Measurements from ENCODE around the gene STK32B.

STK32B gene

DNA sequence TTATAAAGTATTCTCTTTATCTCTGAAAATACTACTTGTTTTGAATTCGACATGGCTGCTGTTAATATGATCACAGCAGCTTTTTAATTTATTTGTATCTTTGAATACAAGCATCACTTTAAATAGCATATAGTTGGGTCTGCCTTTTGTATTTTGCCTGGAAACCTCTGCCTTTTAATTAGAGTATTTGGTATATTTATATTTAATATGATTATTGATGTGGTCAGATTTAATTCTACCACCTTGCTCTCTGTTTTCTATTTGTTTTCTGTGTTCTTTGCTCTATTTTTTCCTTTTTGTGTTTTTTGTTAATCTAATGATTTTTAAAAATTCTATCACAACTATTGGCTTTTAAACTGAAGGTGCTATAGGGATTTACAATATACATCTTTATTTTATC lies 21.7 kb downstream of the STK32B start:
- no peaks in the 10 kb centered on the region for H3K36me3 ChIP-seq (ENCODE audit: control insufficient read depth in 1 of 2, insufficient read depth in 2 of 2, low read length in 2 of 2)
- no peak overlapping the region for H3K27ac ChIP-seq (ENCODE audit: low read length)
- no peaks in the 10 kb centered on the region for H3K27me3 ChIP-seq (ENCODE audit: low read depth, low read length)
- no peak overlapping the region for H3K4me3 ChIP-seq (ENCODE audit: low read depth in 1 of 2, low read length in 2 of 2)
- H3K4me1 ChIP-seq (ENCODE audit: control insufficient read depth in 1 of 2, insufficient read depth in 2 of 2, low read length in 2 of 2), result no peaks in the 10 kb centered on the region
- H3K9me3 ChIP-seq (ENCODE audit: control insufficient read depth in 1 of 2, low read length in 2 of 2), result peaks cover 0 to 2% of the 10 kb centered on the region in 2 donors

DNA sequence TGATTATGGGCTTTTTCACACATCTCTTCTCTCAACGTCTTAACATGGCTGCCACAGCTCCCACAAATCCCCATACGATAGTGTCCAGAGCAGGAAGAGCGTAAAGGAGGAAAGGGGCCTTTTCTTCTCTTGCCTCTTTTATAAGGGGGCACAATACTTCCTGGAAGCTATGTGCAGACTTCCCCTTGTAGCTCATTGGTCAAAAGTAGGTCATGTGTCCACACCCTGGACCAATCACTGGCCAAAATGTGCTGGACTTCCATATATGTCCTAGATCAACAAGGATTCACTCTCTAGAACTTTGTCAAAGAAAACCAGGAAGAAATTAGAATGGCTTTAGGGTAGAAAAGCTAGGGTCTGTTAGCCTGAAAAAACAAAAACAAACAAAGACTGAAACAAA lies 26.7 kb downstream of the STK32B start:
- no peak overlapping the region for H3K27ac ChIP-seq (ENCODE audit: low read length)
- H3K27me3 ChIP-seq (ENCODE audit: low read depth, low read length), result no peaks in the 10 kb centered on the region
- H3K4me3 ChIP-seq (ENCODE audit: low read depth in 1 of 2, low read length in 2 of 2), result no peak overlapping the region
- H3K36me3 ChIP-seq (ENCODE audit: control insufficient read depth in 1 of 2, insufficient read depth in 2 of 2, low read length in 2 of 2), result no peaks in the 10 kb centered on the region
- peaks cover 0 to 17% of the 10 kb centered on the region in 2 donors for H3K9me3 ChIP-seq (ENCODE audit: control insufficient read depth in 1 of 2, low read length in 2 of 2)
- no peaks in the 10 kb centered on the region for H3K4me1 ChIP-seq (ENCODE audit: control insufficient read depth in 1 of 2, insufficient read depth in 2 of 2, low read length in 2 of 2)

DNA sequence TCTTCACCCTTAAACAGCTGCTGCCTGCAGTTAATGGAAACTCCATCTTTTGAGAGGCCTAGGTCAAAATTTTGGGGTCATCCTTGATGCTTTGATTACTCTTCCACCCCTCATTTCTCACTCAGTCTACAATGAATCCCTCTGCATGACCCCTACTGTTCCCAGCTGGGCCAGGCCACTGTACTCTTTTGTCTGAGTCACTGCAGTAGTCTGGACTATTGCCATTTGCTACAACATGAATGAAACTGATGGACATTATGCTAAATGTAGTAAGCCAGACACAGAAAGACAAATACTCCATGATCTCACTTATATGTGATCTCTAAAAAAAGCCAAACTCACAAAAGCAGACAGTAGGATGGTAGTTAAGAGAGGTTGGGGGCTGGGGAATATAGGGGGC lies 28.3 kb downstream of the STK32B start:
- H3K4me3 ChIP-seq (ENCODE audit: low read depth in 1 of 2, low read length in 2 of 2), result no peak overlapping the region
- no peak overlapping the region for H3K27ac ChIP-seq (ENCODE audit: low read length)
- H3K36me3 ChIP-seq (ENCODE audit: control insufficient read depth in 1 of 2, insufficient read depth in 2 of 2, low read length in 2 of 2), result no peaks in the 10 kb centered on the region
- H3K4me1 ChIP-seq (ENCODE audit: control insufficient read depth in 1 of 2, insufficient read depth in 2 of 2, low read length in 2 of 2), result no peaks in the 10 kb centered on the region
- H3K27me3 ChIP-seq (ENCODE audit: low read depth, low read length), result no peaks in the 10 kb centered on the region
- peaks cover 0 to 17% of the 10 kb centered on the region in 2 donors for H3K9me3 ChIP-seq (ENCODE audit: control insufficient read depth in 1 of 2, low read length in 2 of 2)

DNA sequence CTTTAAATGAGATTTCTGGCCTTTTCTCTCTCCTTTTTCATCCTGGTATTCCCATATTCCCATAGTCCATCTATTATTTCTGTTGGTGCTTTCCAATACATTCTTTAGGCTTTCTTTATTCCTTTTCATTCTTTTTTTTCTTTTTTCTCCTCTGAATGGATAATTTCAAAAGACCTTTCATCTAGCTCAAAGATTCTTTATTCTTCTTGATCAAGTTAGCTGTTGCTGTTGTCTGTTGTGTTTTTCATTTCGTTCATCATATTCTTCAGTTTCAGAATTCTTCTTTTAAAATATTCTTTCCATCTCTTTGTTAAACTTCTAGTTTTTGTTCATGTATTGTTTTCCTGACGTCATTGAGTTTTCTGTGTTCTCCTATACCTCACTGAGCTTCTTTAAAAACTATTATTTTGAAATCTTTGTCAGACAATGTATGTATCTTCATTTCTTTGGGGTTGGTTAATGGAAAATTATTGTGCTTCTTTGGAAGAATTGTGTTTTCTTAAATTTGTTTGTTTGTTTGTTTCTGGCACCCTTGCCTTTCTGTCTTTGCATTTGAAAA lies 30.2 kb downstream of the STK32B start:
- H3K27me3 ChIP-seq (ENCODE audit: low read depth, low read length), result no peaks in the 10 kb centered on the region
- no peaks in the 10 kb centered on the region for H3K36me3 ChIP-seq (ENCODE audit: control insufficient read depth in 1 of 2, insufficient read depth in 2 of 2, low read length in 2 of 2)
- H3K4me1 ChIP-seq (ENCODE audit: control insufficient read depth in 1 of 2, insufficient read depth in 2 of 2, low read length in 2 of 2), result no peaks in the 10 kb centered on the region
- H3K9me3 ChIP-seq (ENCODE audit: control insufficient read depth in 1 of 2, low read length in 2 of 2), result peaks cover 0 to 20% of the 10 kb centered on the region in 2 donors
- no peak overlapping the region for H3K4me3 ChIP-seq (ENCODE audit: low read depth in 1 of 2, low read length in 2 of 2)
- H3K27ac ChIP-seq (ENCODE audit: low read length), result no peak overlapping the region

DNA sequence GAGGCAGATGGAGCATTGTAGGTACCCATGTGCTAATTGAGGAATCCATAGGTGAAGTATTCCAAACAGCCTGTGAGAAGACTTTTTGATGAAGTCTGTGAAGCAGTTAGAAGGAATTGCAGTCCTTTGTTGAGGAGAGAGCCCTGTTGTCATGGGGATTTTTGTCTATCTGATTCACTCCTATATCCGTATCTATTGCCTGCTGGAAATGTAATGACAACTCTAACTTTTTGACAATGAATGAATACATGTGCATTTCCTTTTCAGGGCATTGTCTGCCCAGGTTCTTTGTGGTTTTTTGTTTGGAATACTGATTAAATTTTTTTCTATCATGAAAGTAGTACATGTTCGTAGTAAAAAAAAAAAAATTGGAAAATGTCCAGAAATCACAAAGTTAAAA lies 31.1 kb downstream of the STK32B start:
- Histone ChIP-seq H3K36me3 (ENCODE audit: control insufficient read depth in 1 of 2, insufficient read depth in 2 of 2, low read length in 2 of 2) (no peaks in the 10 kb centered on the region), H3K9me3 (ENCODE audit: control insufficient read depth in 1 of 2, low read length in 2 of 2) (peaks cover 0 to 20% of the 10 kb centered on the region in 2 donors), H3K4me3 (ENCODE audit: low read depth in 1 of 2, low read length in 2 of 2) (no peak overlapping the region), H3K4me1 (ENCODE audit: control insufficient read depth in 1 of 2, insufficient read depth in 2 of 2, low read length in 2 of 2) (no peaks in the 10 kb centered on the region), H3K27me3 (ENCODE audit: low read depth, low read length) (no peaks in the 10 kb centered on the region), H3K27ac (ENCODE audit: low read length) (no peak overlapping the region)

DNA sequence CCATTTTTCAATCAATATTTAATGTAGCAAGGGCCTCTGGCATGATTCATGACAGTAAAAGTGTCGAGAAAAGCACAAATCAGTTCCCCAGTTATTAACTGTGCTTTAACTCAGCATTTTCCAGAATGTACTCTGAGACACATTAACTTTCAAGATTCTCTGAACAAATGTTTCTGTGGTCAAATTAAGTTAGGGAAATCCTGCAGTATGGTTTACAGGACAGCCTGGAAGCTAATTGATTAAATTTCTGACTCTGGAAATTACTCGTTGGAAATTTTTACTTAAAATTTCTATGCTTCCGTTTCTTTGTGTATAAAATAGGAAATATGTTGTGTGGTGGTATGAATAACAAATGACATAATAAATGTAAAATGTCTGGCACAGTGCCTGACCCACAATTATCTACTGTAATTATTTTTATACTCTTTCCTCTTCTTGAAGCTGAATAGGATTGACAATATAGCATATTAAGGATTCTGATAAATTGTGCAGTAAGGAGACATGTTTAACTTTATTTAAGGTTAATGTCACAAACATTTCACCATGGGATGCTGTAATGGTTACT lies 33.7 kb downstream of the STK32B start:
- H3K9me3 ChIP-seq (ENCODE audit: control insufficient read depth in 1 of 2, low read length in 2 of 2), result peaks cover 0 to 18% of the 10 kb centered on the region in 2 donors
- no peaks in the 10 kb centered on the region for H3K4me1 ChIP-seq (ENCODE audit: control insufficient read depth in 1 of 2, insufficient read depth in 2 of 2, low read length in 2 of 2)
- H3K27me3 ChIP-seq (ENCODE audit: low read depth, low read length), result no peaks in the 10 kb centered on the region
- H3K27ac ChIP-seq (ENCODE audit: low read length), result no peak overlapping the region
- H3K4me3 ChIP-seq (ENCODE audit: low read depth in 1 of 2, low read length in 2 of 2), result no peak overlapping the region
- H3K36me3 ChIP-seq (ENCODE audit: control insufficient read depth in 1 of 2, insufficient read depth in 2 of 2, low read length in 2 of 2), result no peaks in the 10 kb centered on the region

DNA sequence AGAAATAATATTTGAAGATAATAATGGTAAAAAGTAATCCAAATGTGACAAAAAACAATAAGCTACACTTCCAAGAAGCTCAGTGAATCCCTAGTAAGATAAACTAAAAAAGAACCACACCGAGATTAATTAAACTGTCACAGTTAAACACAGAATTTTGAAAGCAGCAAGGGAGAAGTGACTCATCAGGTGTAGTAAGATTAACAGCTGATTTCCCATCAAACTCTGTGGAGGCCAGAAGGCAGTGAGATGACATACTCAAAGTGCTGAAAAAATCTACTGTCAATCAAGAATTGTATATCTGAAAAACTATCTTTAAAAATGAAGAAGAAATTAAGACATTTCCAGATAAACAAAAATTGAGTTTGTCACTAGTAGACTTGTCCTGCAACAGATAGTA lies 35.3 kb downstream of the STK32B start:
- H3K27me3 ChIP-seq (ENCODE audit: low read depth, low read length), result no peaks in the 10 kb centered on the region
- H3K9me3 ChIP-seq (ENCODE audit: control insufficient read depth in 1 of 2, low read length in 2 of 2), result peaks cover 0 to 12% of the 10 kb centered on the region in 2 donors
- H3K27ac ChIP-seq (ENCODE audit: low read length), result no peak overlapping the region
- H3K36me3 ChIP-seq (ENCODE audit: control insufficient read depth in 1 of 2, insufficient read depth in 2 of 2, low read length in 2 of 2), result no peaks in the 10 kb centered on the region
- no peaks in the 10 kb centered on the region for H3K4me1 ChIP-seq (ENCODE audit: control insufficient read depth in 1 of 2, insufficient read depth in 2 of 2, low read length in 2 of 2)
- no peak overlapping the region for H3K4me3 ChIP-seq (ENCODE audit: low read depth in 1 of 2, low read length in 2 of 2)

DNA sequence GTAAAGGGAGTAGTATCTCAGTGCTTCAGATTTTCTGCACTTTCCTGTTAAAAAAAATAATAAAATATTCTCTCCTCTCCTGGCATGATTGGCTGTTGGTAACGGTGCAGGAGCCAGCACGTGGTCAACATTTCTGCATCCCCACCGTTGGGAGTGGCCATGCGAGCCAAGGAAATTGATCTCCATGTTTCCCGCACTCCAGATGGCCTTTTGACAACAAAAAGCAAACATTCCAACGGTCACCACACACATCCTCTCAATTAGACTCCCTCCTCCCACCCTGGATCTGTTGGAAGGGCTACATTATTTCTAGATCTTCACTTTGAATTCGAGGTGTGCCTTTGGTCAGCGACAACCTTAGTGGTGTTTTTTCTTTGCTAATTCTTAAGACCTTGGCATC lies 45.0 kb downstream of the STK32B start:
- Histone ChIP-seq H3K9me3 (ENCODE audit: control insufficient read depth in 1 of 2, low read length in 2 of 2) (peaks cover 0 to 4% of the 10 kb centered on the region in 2 donors), H3K27me3 (ENCODE audit: low read depth, low read length) (no peaks in the 10 kb centered on the region), H3K4me1 (ENCODE audit: control insufficient read depth in 1 of 2, insufficient read depth in 2 of 2, low read length in 2 of 2) (no peaks in the 10 kb centered on the region), H3K27ac (ENCODE audit: low read length) (no peak overlapping the region), H3K4me3 (ENCODE audit: low read depth in 1 of 2, low read length in 2 of 2) (no peak overlapping the region), H3K36me3 (ENCODE audit: control insufficient read depth in 1 of 2, insufficient read depth in 2 of 2, low read length in 2 of 2) (no peaks in the 10 kb centered on the region)

DNA sequence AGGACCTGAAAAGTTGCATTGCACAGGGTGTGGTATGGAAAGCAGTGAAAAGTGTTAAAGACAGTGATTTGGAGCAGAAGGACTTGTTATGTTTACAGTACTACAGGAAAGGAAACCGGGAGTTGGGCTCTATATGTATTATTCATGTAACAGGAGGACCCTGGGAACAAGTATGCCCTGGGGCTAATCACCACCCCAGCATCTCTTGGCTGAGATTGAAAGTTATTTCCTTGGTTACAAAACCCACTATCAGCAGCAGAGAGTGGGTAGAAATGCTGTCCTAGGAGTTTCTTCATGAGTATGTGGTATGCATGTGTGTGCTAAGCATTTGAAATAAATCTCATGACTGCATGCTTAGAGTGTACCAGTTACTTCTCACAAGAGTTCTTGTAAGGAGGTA lies 46.9 kb downstream of the STK32B start:
- no peak overlapping the region for H3K27ac ChIP-seq (ENCODE audit: low read length)
- no peaks in the 10 kb centered on the region for H3K27me3 ChIP-seq (ENCODE audit: low read depth, low read length)
- H3K9me3 ChIP-seq (ENCODE audit: control insufficient read depth in 1 of 2, low read length in 2 of 2), result peaks cover 0 to 4% of the 10 kb centered on the region in 2 donors
- no peaks in the 10 kb centered on the region for H3K4me1 ChIP-seq (ENCODE audit: control insufficient read depth in 1 of 2, insufficient read depth in 2 of 2, low read length in 2 of 2)
- H3K36me3 ChIP-seq (ENCODE audit: control insufficient read depth in 1 of 2, insufficient read depth in 2 of 2, low read length in 2 of 2), result no peaks in the 10 kb centered on the region
- no peak overlapping the region for H3K4me3 ChIP-seq (ENCODE audit: low read depth in 1 of 2, low read length in 2 of 2)

DNA sequence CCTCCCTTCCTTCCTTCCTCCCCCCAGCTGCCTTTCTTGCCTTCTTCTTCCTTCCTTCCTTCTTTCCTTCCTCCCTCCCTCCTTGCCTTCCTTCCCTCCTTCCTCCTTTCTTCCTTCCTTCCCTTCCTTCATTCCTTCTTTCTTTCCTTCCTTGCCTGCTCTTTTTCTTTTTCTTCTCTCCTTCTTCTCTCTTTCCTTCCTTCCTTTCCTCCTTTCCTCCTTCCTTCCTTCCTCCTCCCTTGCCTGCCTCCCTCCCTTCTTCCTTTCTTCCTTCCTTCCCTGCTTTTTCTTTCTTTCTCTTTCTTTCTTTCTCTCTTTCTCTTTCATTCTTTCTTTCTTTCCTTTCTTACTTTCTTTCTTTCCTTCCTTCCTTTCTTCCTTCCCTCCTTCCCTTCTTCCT lies 49.1 kb downstream of the STK32B start:
- no peaks in the 10 kb centered on the region for H3K27me3 ChIP-seq (ENCODE audit: low read depth, low read length)
- peaks cover 0 to 4% of the 10 kb centered on the region in 2 donors for H3K9me3 ChIP-seq (ENCODE audit: control insufficient read depth in 1 of 2, low read length in 2 of 2)
- no peaks in the 10 kb centered on the region for H3K4me1 ChIP-seq (ENCODE audit: control insufficient read depth in 1 of 2, insufficient read depth in 2 of 2, low read length in 2 of 2)
- no peak overlapping the region for H3K27ac ChIP-seq (ENCODE audit: low read length)
- H3K36me3 ChIP-seq (ENCODE audit: control insufficient read depth in 1 of 2, insufficient read depth in 2 of 2, low read length in 2 of 2), result no peaks in the 10 kb centered on the region
- H3K4me3 ChIP-seq (ENCODE audit: low read depth in 1 of 2, low read length in 2 of 2), result no peak overlapping the region

DNA sequence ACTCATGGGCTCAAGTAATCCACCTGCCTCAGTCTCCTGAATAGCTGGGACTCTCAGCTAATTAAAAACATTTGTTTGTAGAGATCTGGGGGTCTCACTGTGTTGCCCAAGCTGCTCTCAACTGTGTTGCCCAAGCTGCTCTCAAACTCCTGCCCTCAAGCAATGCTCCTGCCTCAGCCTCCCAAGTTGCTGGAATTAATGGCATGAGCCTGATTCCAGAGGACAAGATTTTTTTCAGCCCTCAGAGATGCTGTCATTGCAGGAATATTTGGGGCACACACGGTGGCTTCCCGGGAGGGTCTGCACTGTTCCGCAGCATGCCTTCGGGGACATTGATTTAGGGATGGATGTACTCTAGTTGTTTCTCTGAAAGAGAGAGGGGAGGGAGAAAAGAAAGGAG lies 49.7 kb downstream of the STK32B start:
- H3K27ac ChIP-seq (ENCODE audit: low read length), result no peak overlapping the region
- peaks cover 0 to 4% of the 10 kb centered on the region in 2 donors for H3K9me3 ChIP-seq (ENCODE audit: control insufficient read depth in 1 of 2, low read length in 2 of 2)
- H3K36me3 ChIP-seq (ENCODE audit: control insufficient read depth in 1 of 2, insufficient read depth in 2 of 2, low read length in 2 of 2), result no peaks in the 10 kb centered on the region
- H3K4me3 ChIP-seq (ENCODE audit: low read depth in 1 of 2, low read length in 2 of 2), result no peak overlapping the region
- no peaks in the 10 kb centered on the region for H3K4me1 ChIP-seq (ENCODE audit: control insufficient read depth in 1 of 2, insufficient read depth in 2 of 2, low read length in 2 of 2)
- H3K27me3 ChIP-seq (ENCODE audit: low read depth, low read length), result no peaks in the 10 kb centered on the region

DNA sequence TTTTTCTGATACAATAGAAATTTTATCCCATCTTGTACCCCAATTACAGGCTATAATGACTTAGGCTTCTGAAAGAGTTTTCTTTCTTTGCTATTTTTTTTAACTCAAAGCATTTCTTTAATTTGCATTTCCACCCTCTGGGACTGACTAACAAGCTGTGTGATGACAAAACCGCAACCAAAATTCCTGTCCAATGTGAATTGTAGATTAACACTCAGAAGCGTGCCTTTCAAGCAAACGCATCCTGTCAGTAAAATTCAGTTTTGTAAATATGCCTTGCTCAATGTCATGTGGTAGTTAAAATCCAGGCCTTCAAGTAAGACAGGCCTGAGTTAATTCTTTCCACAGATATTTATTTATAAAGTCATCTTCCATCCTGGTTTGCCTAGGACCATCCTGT lies 50.3 kb downstream of the STK32B start:
- Histone ChIP-seq H3K9me3 (ENCODE audit: control insufficient read depth in 1 of 2, low read length in 2 of 2) (peaks cover 0 to 4% of the 10 kb centered on the region in 2 donors), H3K4me3 (ENCODE audit: low read depth in 1 of 2, low read length in 2 of 2) (no peak overlapping the region), H3K27ac (ENCODE audit: low read length) (no peak overlapping the region), H3K4me1 (ENCODE audit: control insufficient read depth in 1 of 2, insufficient read depth in 2 of 2, low read length in 2 of 2) (no peaks in the 10 kb centered on the region), H3K36me3 (ENCODE audit: control insufficient read depth in 1 of 2, insufficient read depth in 2 of 2, low read length in 2 of 2) (no peaks in the 10 kb centered on the region), H3K27me3 (ENCODE audit: low read depth, low read length) (no peaks in the 10 kb centered on the region)
